CD4-positive, alpha-beta T cell (primary cell): ENCODE measurements around the gene GTF2F1. TPM values are rescaled to one million over a fixed set of nuclear protein-coding genes. Genes with fewer than 3 reads are reported as not detected.

Experiments used
- ATAC-seq: fragments of 200-7000 bp; cut with Tn5 transposase; one replicate; pipeline ENCODE4 v1.10.0; 2022; ENCODE audit warnings: mild to moderate bottlenecking; ENCODE audit not compliant: poor library complexity
- CTCF ChIA-PET: fragments of 350-600 bp; sonication (Branson Sonifier 250); formaldehyde crosslinking; loops from one replicate; lab custom pipeline; 2021; ENCODE audit warnings: antibody characterized with exemption, inconsistent platforms; lab: Charles Lee
- POLR2A ChIA-PET: fragments of 350-600 bp; sonication (Branson Sonifier 250); formaldehyde crosslinking; loops from one replicate; lab custom pipeline; 2021; ENCODE audit warnings: antibody characterized with exemption, inconsistent platforms; lab: Charles Lee
- DNase-seq, 14 experiments: peaks; one replicate each; pipeline ENCODE4 v3.0.0-alpha.2; 2013 to 2020; ENCODE audit warnings: mixed read lengths in 2 of 14
- H3K27ac ChIP-seq, 2 donors: one replicate each; pipeline versions ENCODE4 v1.5.1 to v1.7.0; 2013; ENCODE audit warnings: low read length in 2 of 2, low read depth in 1 of 2, mild to moderate bottlenecking in 1 of 2
- H3K27me3 ChIP-seq, 2 experiments: 1 replicate in 1 of 2; 2 replicates in 1 of 2; pipeline versions ENCODE4 v1.6.1 to v1.7.0; 2013; ENCODE audit warnings: low read length in 2 of 2, control low read depth in 1 of 2, mild to moderate bottlenecking in 1 of 2, moderate library complexity in 1 of 2; ENCODE audit not compliant: insufficient read depth in 2 of 2, control insufficient read depth in 1 of 2
- H3K36me3 ChIP-seq: one replicate; pipeline ENCODE4 v1.6.1; 2013; ENCODE audit warnings: low read length, control low read depth; ENCODE audit not compliant: insufficient read depth
- H3K4me1 ChIP-seq: one replicate; pipeline ENCODE4 v1.6.1; 2013; ENCODE audit warnings: low read length, control low read depth; ENCODE audit not compliant: insufficient read depth
- H3K4me3 ChIP-seq: one replicate; pipeline ENCODE4 v1.5.1; 2013; ENCODE audit warnings: mild to moderate bottlenecking, low read length, moderate library complexity
- H3K9me3 ChIP-seq, 2 experiments: 1 replicate in 1 of 2; 2 replicates in 1 of 2; pipeline versions ENCODE4 v1.6.1 to v1.7.0; 2013; ENCODE audit warnings: low read length in 2 of 2, mild to moderate bottlenecking in 2 of 2, control low read depth in 1 of 2, moderate library complexity in 1 of 2; ENCODE audit not compliant: control insufficient read depth in 1 of 2, insufficient read depth in 1 of 2
- H3K27ac Mint-ChIP-seq: one replicate; pipeline ENCODE4 v1.8.0; 2020; ENCODE audit warnings: mixed read lengths
- H3K27me3 Mint-ChIP-seq: one replicate; pipeline ENCODE4 v1.8.0; 2021; ENCODE audit warnings: mixed read lengths
- H3K36me3 Mint-ChIP-seq: one replicate; pipeline ENCODE4 v1.8.0; 2021; ENCODE audit warnings: low read depth, mixed read lengths
- H3K4me1 Mint-ChIP-seq: one replicate; pipeline ENCODE4 v1.8.0; 2021; ENCODE audit warnings: low read depth, mixed read lengths
- H3K4me3 Mint-ChIP-seq: one replicate; pipeline ENCODE4 v1.8.0; 2020; ENCODE audit warnings: mild to moderate bottlenecking, mixed read lengths
- H3K9me3 Mint-ChIP-seq: one replicate; pipeline ENCODE4 v1.8.0; 2020; ENCODE audit warnings: mixed read lengths
- intact Hi-C, 2 experiments: fragments of 100-400 bp; cut with DNase I in 1 of 2; cut with micrococcal nuclease in 1 of 2; formaldehyde crosslinking; loops; one replicate each; pipeline versions ENCODE4 v1.15.1 to v1.9.0; 2023 to 2025; cut with DNase I, micrococcal nuclease
- total RNA-seq, 174 experiments: library from RNA in 2 of 174; stranded (reverse) in 2 of 174; gene quantifications; one replicate each; pipeline ENCODE4 v1.2.3 and lab custom pipeline; 2021 to 2026
- TF ChIP-seq, protein P1 (sequence below): fragments of 200-600 bp; IDR thresholded peaks from one replicate; pipeline ENCODE4 v1.8.0; 2022; ENCODE audit warnings: antibody characterized with exemption, mild to moderate bottlenecking

Gene GTF2F1
- total RNA-seq, 2 experiments from 2014 or later, result 56.1 to 61.1 TPM

DNA sequence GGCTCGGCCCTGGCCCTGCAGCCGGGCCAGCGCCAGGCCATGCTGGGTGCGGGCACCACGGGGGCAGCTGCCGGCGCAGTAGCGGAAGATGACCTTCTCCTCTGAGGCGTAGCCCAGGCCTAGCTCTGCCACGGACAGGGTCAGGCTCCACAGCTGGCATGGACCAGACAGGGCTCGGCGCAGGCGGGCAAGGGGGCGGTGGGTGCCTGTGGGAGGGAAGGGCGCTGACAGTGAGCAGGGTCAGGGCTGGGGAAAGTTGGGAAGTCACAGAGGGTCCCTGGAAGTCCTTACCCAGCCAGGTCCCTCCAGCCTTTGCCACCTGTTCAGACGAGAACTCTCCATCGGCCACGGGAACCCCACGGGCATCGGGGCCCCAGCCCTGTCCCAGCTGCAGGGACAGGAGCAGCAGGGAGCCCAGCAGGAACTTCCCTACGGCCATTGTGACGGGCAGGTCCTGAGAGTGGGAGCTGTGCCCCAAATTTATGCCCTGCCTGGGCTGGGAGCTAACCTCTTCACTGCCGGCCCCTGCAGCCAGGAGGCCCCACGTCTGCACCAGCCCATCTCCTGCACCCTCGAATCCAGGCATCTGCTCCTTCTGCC, 17.5 kb downstream of the GTF2F1 start, which contains the start of gene PSPN:
PSPN (minus strand) TSS at position 523 of the 600 bp plus-strand sequence; CDS start at position 439, 84 bp downstream.
- peaks cover 18% of the 10 kb centered on the region for H3K4me1 ChIP-seq
- H3K9me3 Mint-ChIP-seq, result no peaks in the 10 kb centered on the region
- no peak within 1 kb of the TSS for H3K4me3 ChIP-seq
- H3K27ac ChIP-seq, result no peak within 1 kb of the TSS
- TF ChIP-seq, protein P1, sequence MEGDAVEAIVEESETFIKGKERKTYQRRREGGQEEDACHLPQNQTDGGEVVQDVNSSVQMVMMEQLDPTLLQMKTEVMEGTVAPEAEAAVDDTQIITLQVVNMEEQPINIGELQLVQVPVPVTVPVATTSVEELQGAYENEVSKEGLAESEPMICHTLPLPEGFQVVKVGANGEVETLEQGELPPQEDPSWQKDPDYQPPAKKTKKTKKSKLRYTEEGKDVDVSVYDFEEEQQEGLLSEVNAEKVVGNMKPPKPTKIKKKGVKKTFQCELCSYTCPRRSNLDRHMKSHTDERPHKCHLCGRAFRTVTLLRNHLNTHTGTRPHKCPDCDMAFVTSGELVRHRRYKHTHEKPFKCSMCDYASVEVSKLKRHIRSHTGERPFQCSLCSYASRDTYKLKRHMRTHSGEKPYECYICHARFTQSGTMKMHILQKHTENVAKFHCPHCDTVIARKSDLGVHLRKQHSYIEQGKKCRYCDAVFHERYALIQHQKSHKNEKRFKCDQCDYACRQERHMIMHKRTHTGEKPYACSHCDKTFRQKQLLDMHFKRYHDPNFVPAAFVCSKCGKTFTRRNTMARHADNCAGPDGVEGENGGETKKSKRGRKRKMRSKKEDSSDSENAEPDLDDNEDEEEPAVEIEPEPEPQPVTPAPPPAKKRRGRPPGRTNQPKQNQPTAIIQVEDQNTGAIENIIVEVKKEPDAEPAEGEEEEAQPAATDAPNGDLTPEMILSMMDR, result no peak
- no peak for DNase-seq
- intact Hi-C loops, result loop anchor here in 1 of 2 experiments (10.0 kb wide), 2 partner anchors 401 to 471 kb away; partner anchors contain the start of genes NDUFA11, RANBP3 and VMAC
- H3K9me3 ChIP-seq, result peaks cover 0 to 5% of the 10 kb centered on the region in 2 experiments
- H3K4me1 Mint-ChIP-seq, result peaks cover 13% of the 10 kb centered on the region
- CTCF ChIA-PET, result no interaction called here
- peaks cover 22% of the 10 kb centered on the region for H3K36me3 ChIP-seq
- H3K36me3 Mint-ChIP-seq, result peaks cover 51% of the 10 kb centered on the region
- no peak within 1 kb of the TSS for H3K4me3 Mint-ChIP-seq
- no peak for ATAC-seq
- H3K27me3 Mint-ChIP-seq, result no peaks in the 10 kb centered on the region
- H3K27ac Mint-ChIP-seq, result peak within 1 kb of the TSS; percentile 39
- POLR2A ChIA-PET, result interaction anchor here (0.9 to 1.5 kb wide), 2 partner anchors 14 to 17 kb away, joined by 3 to 4 read pairs; partner anchors contain the start of genes CLPP and GTF2F1
- no peaks in the 10 kb centered on the region for H3K27me3 ChIP-seq

DNA sequence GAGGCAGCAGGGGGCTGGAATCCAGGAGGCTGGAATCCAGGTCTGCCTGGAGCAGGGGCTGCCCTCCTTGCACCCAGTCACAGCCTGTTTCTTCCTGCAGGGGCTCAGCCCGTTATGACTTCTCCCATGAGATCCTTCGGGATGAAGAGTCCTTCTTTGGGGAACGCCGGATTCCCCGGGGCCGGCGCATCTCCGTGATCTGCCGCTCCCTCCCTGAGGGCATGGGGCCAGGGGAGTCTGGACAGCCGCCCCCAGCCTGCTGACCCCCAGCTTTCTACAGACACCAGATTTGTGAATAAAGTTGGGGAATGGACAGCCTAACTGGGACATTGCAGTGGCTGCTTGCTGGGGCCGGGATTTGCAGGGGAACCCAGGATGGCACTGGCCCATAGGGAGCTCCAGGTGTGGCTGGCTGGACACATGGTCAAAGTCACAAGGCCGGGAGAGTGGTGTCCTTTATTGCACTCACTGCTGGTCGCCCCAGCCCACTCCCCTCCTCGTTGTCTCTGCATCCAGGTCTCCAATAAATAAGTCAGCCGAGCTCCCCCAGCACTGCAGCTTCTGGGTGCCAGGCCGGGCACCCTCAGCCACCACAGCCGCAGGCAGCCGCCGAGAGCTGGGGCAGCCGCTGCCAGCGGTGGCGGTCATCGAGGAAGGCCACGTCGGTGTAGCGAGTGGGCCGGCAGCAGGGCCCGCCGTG, 18.1 kb downstream of the GTF2F1 start:
- H3K27me3 ChIP-seq, result no peaks in the 10 kb centered on the region
- no peak overlapping the region for H3K4me3 ChIP-seq
- peaks cover 18% of the 10 kb centered on the region for H3K4me1 ChIP-seq
- POLR2A ChIA-PET, result interaction anchor here (0.9 to 1.5 kb wide), 2 partner anchors 14 to 18 kb away, joined by 3 to 4 read pairs; partner anchors contain the start of genes CLPP and GTF2F1
- Mint-ChIP-seq H3K27ac (no peak overlapping the region), H3K36me3 (peaks cover 46% of the 10 kb centered on the region), H3K27me3 (no peaks in the 10 kb centered on the region), H3K4me1 (peaks cover 16% of the 10 kb centered on the region), H3K9me3 (no peaks in the 10 kb centered on the region), H3K4me3 (no peak overlapping the region)
- intact Hi-C loops, result loop anchor here in 1 of 2 experiments (5.0 to 10.0 kb wide), 3 partner anchors 362 to 470 kb away; partner anchors contain the start of genes GPR108, NDUFA11, RANBP3 and TRIP10
- no peak for ATAC-seq
- H3K27ac ChIP-seq, result no peak overlapping the region
- no peaks in the 10 kb centered on the region for H3K9me3 ChIP-seq
- DNase-seq, result no peak
- TF ChIP-seq, protein P1, result no peak
- CTCF ChIA-PET, result no interaction called here
- peaks cover 15% of the 10 kb centered on the region for H3K36me3 ChIP-seq

DNA sequence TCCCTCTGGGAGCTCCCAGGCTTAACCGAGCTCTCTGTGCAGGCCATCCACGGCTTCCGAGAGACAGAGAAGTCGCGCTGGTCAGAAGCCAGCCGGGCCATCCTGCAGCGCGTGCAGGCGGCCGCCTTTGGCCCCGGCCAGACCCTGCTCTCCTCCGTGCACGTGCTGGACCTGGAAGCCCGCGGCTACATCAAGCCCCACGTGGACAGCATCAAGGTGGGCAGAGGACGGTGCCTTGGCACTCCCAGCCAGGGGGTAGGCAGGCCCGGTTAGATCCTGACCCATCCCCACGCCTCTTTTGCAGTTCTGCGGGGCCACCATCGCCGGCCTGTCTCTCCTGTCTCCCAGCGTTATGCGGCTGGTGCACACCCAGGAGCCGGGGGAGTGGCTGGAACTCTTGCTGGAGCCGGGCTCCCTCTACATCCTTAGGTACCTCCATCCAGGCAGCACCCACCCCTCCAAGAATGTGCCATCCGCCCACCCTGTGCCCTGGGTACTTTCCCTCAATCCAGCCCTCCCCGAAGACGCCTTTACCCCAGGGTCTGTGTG, 18.7 kb downstream of the GTF2F1 start:
- H3K27ac ChIP-seq, result peak overlapping the region in 1 of 2 donors; percentile 2
- Mint-ChIP-seq H3K9me3 (no peaks in the 10 kb centered on the region), H3K4me1 (peaks cover 19% of the 10 kb centered on the region), H3K4me3 (no peak overlapping the region), H3K27ac (peak overlapping the region; percentile 89), H3K36me3 (peaks cover 46% of the 10 kb centered on the region), H3K27me3 (no peaks in the 10 kb centered on the region)
- DNase-seq (peak in 2 of 14 experiments; percentile 25 to 56), ATAC-seq (no peak)
- ChIA-PET POLR2A (interaction anchor here (1.0 to 4.0 kb wide), 4 partner anchors 12 to 695 kb away, joined by 4 to 172 read pairs (median 6); partner anchors contain the start of genes CLPP, DENND1C, GTF2F1 and ZNF557), CTCF (no interaction called here)
- H3K4me1 ChIP-seq, result peaks cover 18% of the 10 kb centered on the region
- TF ChIP-seq, protein P1, result no peak
- H3K9me3 ChIP-seq, result no peaks in the 10 kb centered on the region
- no peaks in the 10 kb centered on the region for H3K27me3 ChIP-seq
- no peak overlapping the region for H3K4me3 ChIP-seq
- intact Hi-C loops, result loop anchor here in 1 of 2 experiments (5.0 to 10.0 kb wide), 3 partner anchors 363 to 469 kb away; partner anchors contain the start of genes GPR108, NDUFA11, RANBP3 and TRIP10
- H3K36me3 ChIP-seq, result peaks cover 10% of the 10 kb centered on the region
